IPS DF 6.9 (cell line): ENCODE results near the gene PRKAG2.
"Not testable (repeated sequence)": the region's sequence is repeated elsewhere in the genome, so short reads cannot be mapped to it uniquely, and the experiment has no call there.

Source experiments
- DNase-seq: peaks from one replicate; pipeline ENCODE4 v3.0.0-alpha.2; 2013; ENCODE audit warnings: low read depth, low spot score
- H3K27ac ChIP-seq: one replicate; pipeline ENCODE4 v1.5.1; 2013; ENCODE audit warnings: low read length, control low read depth
- H3K27me3 ChIP-seq: 2 replicates; pipeline ENCODE4 v1.6.1; 2013; ENCODE audit warnings: mild to moderate bottlenecking, low read length; ENCODE audit not compliant: control insufficient read depth, insufficient read depth
- H3K36me3 ChIP-seq: 2 replicates; pipeline ENCODE4 v1.6.1; 2013; ENCODE audit warnings: low read length; ENCODE audit not compliant: control insufficient read depth, insufficient read depth
- H3K4me1 ChIP-seq: 2 replicates; pipeline ENCODE4 v1.6.1; 2013; ENCODE audit warnings: low read length; ENCODE audit not compliant: control insufficient read depth, insufficient read depth
- H3K4me3 ChIP-seq: 2 replicates; pipeline ENCODE4 v1.5.1; 2013; ENCODE audit warnings: mild to moderate bottlenecking, low read length
- H3K9me3 ChIP-seq: 2 replicates; pipeline ENCODE4 v1.6.1; 2013; ENCODE audit warnings: low read length, inconsistent platforms; ENCODE audit not compliant: control insufficient read depth, insufficient read depth
- WGBS: extraction: QIAGEN DNeasy Blood & Tissue Kit; methylation state at CpG from one replicate; pipeline ENCODE4 v1.1.7; 2013; ENCODE audit warnings: mixed read lengths, missing lambda C conversion rate; ENCODE audit not compliant: insufficient read length, insufficient coverage; 5-methylcytosine and 5-hydroxymethylcytosine counted together

The PRKAG2 gene

GRCh38 chr7:151801291-151801690, 75.6 kb downstream of the PRKAG2 start:
- Histone ChIP-seq H3K27ac (no peak overlapping the region), H3K4me1 (no peaks in the 10 kb centered on the region), H3K27me3 (no peaks in the 10 kb centered on the region), H3K9me3 (no peaks in the 10 kb centered on the region), H3K36me3 (no peaks in the 10 kb centered on the region), H3K4me3 (no peak overlapping the region)
- WGBS = no CpG with 5 or more reads among the region's 5 CpGs
- no peak for DNase-seq

- Histone ChIP-seq H3K4me1 (no peaks in the 10 kb centered on the region), H3K27me3 (no peaks in the 10 kb centered on the region), H3K36me3 (no peaks in the 10 kb centered on the region), H3K9me3 (no peaks in the 10 kb centered on the region), H3K27ac (no peak overlapping the region), H3K4me3 (no peak overlapping the region)
- WGBS = no CpG with 5 or more reads among the region's 4 CpGs
- DNase-seq = no peak
Measured at GRCh38 chr7:151800861-151801260, 76.1 kb downstream of the PRKAG2 start.

GRCh38 chr7:151800391-151800790, 76.5 kb downstream of the PRKAG2 start:
- no peak overlapping the region for H3K4me3 ChIP-seq
- no peaks in the 10 kb centered on the region for H3K9me3 ChIP-seq
- no CpG with 5 or more reads among the region's 7 CpGs for WGBS
- H3K27ac ChIP-seq = no peak overlapping the region
- H3K27me3 ChIP-seq = no peaks in the 10 kb centered on the region
- H3K4me1 ChIP-seq = no peaks in the 10 kb centered on the region
- no peaks in the 10 kb centered on the region for H3K36me3 ChIP-seq
- DNase-seq = no peak

DNA sequence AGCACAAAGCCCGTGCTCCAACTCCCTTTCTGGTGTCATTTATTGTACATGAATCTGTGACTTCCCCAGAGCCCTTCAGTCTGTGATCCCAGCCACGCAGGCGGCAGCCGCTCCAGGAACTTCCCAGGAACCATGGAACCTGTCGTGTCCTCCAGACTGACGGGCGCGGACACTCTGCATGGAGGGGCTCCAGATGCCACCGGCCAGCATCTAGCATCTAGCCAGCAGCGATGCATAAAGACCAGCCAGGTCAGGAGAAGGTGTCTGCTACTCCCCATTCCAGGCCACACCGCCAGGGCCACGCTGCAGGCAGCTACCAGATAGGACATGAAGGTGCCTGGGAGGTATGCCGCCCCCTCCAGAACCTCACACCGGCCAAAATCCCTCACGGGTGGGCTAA, 77.4 kb downstream of the PRKAG2 start:
- H3K27ac ChIP-seq = no peak overlapping the region

GRCh38 chr7:151798851-151799448, 78.0 kb downstream of the PRKAG2 start:
- no peaks in the 10 kb centered on the region for H3K36me3 ChIP-seq
- no peak overlapping the region for H3K4me3 ChIP-seq
- no peaks in the 10 kb centered on the region for H3K9me3 ChIP-seq
- H3K27me3 ChIP-seq = no peaks in the 10 kb centered on the region
- no peak overlapping the region for H3K27ac ChIP-seq
- H3K4me1 ChIP-seq = 0 out of 2 replicates have a peak, but pooled peaks cover 2% of the 10 kb centered on the region
- no peak for DNase-seq
- no CpG with 5 or more reads among the region's 10 CpGs for WGBS

More for the DNA sequence above, 77.4 kb downstream of the PRKAG2 start:
- no peaks in the 10 kb centered on the region for H3K27me3 ChIP-seq
- DNase-seq = no peak
- H3K9me3 ChIP-seq = no peaks in the 10 kb centered on the region
- no peaks in the 10 kb centered on the region for H3K36me3 ChIP-seq
- WGBS = no CpG with 5 or more reads among the region's 15 CpGs
- H3K4me1 ChIP-seq = no peaks in the 10 kb centered on the region
- H3K4me3 ChIP-seq = no peak overlapping the region

DNA sequence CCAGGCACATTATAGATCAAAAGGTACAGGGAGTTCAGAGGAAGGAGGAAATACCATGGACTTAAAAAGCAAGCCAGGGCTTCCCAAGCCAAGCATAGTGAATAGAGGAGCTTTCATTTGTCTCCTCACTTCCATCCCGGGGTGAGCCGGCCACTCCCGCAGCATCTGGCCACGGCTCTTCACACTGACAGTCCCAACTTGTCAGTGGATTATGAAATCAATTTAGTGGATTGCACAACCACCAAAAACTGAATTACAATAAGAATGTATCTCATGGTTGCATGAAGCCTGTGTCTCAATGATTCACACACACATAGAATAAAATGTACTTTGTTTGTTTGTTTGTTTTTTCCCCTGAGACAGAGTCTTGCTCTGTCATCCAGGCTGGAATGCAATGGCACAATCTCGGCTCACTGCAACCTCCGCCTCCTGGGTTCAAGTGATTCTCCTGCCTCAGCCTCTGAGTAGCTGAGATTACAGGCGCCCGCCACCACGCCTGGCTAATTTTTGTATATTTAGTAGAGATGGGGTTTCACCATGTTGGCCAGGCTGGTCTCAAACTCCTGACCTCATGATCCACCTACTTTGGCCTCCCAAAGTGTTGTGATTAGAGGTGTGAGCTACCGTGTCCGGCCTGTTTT, 79.1 kb downstream of the PRKAG2 start:
- not testable (repeated sequence) for H3K27me3 ChIP-seq, H3K9me3 ChIP-seq, H3K4me1 ChIP-seq, H3K4me3 ChIP-seq, H3K36me3 ChIP-seq, DNase-seq, H3K27ac ChIP-seq
- no CpG with 5 or more reads among the region's 11 CpGs for WGBS

GRCh38 chr7:151796871-151797537, 79.9 kb downstream of the PRKAG2 start:
- Histone ChIP-seq H3K9me3 (no peaks in the 10 kb centered on the region), H3K27me3 (no peaks in the 10 kb centered on the region), H3K4me3 (no peak overlapping the region), H3K36me3 (no peaks in the 10 kb centered on the region), H3K27ac (no peak overlapping the region), H3K4me1 (0 out of 2 replicates have a peak, but pooled peaks cover 2% of the 10 kb centered on the region)
- no CpG with 5 or more reads among the region's 17 CpGs for WGBS
- DNase-seq = no peak

DNA sequence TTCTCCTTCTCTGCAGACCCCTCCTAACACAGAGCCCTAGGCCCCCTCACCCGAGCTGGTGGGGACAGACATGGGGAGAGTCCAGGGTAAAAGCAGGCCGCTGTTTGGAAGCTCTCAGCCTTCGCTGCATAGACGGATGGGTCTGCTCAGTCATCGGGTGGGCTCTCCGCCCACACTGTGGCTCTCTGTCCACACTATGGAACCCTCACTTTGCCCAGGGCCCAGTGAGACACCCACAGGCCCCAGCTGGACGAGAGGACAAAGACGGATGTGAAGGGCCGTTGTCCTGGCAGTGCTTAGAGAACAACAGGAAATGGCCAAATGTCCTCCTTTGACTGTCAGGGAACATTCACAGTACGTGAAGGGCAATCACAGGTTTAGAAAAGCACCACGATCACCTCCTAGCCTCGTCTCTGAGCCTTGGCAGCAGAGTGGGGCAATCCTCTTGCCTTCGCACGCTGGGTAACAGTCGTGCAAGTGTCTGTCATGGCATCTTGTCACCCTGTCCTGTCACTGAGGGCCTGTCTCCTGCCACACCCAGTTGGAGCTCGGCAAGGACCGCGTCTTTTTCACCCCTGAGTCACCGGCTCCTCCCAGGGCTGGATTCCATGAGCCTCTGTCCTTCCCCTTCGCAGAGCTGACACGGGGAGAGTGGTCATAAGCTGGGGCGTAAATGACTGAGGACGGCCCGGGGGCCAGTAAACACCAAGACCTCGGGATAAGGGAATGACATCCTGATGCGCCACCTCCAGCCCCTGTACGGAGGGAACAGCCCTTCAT, 80.6 kb downstream of the PRKAG2 start:
- Histone ChIP-seq H3K36me3 (no peaks in the 10 kb centered on the region), H3K4me3 (no peak overlapping the region), H3K9me3 (no peaks in the 10 kb centered on the region), H3K4me1 (0 out of 2 replicates have a peak, but pooled peaks cover 2% of the 10 kb centered on the region), H3K27ac (no peak overlapping the region), H3K27me3 (no peaks in the 10 kb centered on the region)
- WGBS = no CpG with 5 or more reads among the region's 27 CpGs
- no peak for DNase-seq

GRCh38 chr7:151795168-151795811, 81.6 kb downstream of the PRKAG2 start:
- Histone ChIP-seq H3K36me3 (no peaks in the 10 kb centered on the region), H3K27me3 (no peaks in the 10 kb centered on the region), H3K9me3 (no peaks in the 10 kb centered on the region), H3K4me1 (0 out of 2 replicates have a peak, but pooled peaks cover 2% of the 10 kb centered on the region), H3K27ac (no peak overlapping the region), H3K4me3 (no peak overlapping the region)
- WGBS = no CpG with 5 or more reads among the region's 20 CpGs
- no peak for DNase-seq
